HTERT RPE-1 (cell line): ENCODE measurements around the gene FAM72D.
"Not testable (repeated sequence)": the region's sequence is repeated elsewhere in the genome, so short reads cannot be mapped to it uniquely, and the experiment has no call there.

Source experiments
- in situ Hi-C: fragments of 300-500 bp; cut with MboI; formaldehyde crosslinking; loops from 4 replicates; pipeline ENCODE4 v1.14.3; 2020; ENCODE audit warnings: low sequenced_read_pairs

Gene FAM72D

GRCh38 chr1:145095284-145096057 is at the start of gene FAM72D, which contains the start of gene SRGAP2B:
FAM72D (plus strand) TSS chr1:145095974; CDS start chr1:145096848, 874 bp downstream.
SRGAP2B (minus strand) TSS chr1:145095328; CDS start chr1:145092901, 2,427 bp downstream.
- in situ Hi-C loops: not testable (repeated sequence)

- in situ Hi-C loops: not testable (repeated sequence)
These were observed 48.2 kb upstream of the FAM72D start for GRCh38 chr1:145047553-145047952.

- in situ Hi-C loops: not testable (repeated sequence)
These were observed 47.5 kb upstream of the FAM72D start for GRCh38 chr1:145048181-145048856.

- in situ Hi-C loops: not testable (repeated sequence)
These were observed 43.6 kb upstream of the FAM72D start for GRCh38 chr1:145052019-145052776.

- in situ Hi-C loops: not testable (repeated sequence)
These were observed 42.3 kb upstream of the FAM72D start for GRCh38 chr1:145053428-145053827.

GRCh38 chr1:145055217-145055760 is 40.5 kb upstream of the FAM72D start:
- in situ Hi-C loops: not testable (repeated sequence)

- in situ Hi-C loops: not testable (repeated sequence)
These were observed 37.6 kb upstream of the FAM72D start for GRCh38 chr1:145058184-145058583.

- in situ Hi-C loops: not testable (repeated sequence)
These were observed 32.5 kb upstream of the FAM72D start for GRCh38 chr1:145063285-145063684.

- in situ Hi-C loops: not testable (repeated sequence)
These were observed 31.7 kb upstream of the FAM72D start for GRCh38 chr1:145063941-145064648.

- in situ Hi-C loops: not testable (repeated sequence)
These were observed 30.5 kb upstream of the FAM72D start for GRCh38 chr1:145065194-145065826.

GRCh38 chr1:145066486-145066885 is 29.3 kb upstream of the FAM72D start:
- in situ Hi-C loops: not testable (repeated sequence)

GRCh38 chr1:145071569-145071968 is 24.2 kb upstream of the FAM72D start:
- in situ Hi-C loops: not testable (repeated sequence)

- in situ Hi-C loops: not testable (repeated sequence)
These were observed 21.7 kb upstream of the FAM72D start for GRCh38 chr1:145074021-145074559.

GRCh38 chr1:145076877-145077276 is 18.9 kb upstream of the FAM72D start:
- in situ Hi-C loops: not testable (repeated sequence)

- in situ Hi-C loops: not testable (repeated sequence)
These were observed 17.6 kb upstream of the FAM72D start for GRCh38 chr1:145077872-145078786.

GRCh38 chr1:145078787-145079370 is 16.9 kb upstream of the FAM72D start:
- in situ Hi-C loops: not testable (repeated sequence)

GRCh38 chr1:145079737-145080136 is 16.0 kb upstream of the FAM72D start:
- in situ Hi-C loops: not testable (repeated sequence)

- in situ Hi-C loops: not testable (repeated sequence)
These were observed 15.6 kb upstream of the FAM72D start for GRCh38 chr1:145080193-145080592.
